Fibroblast of lung (primary cell): Measurements from ENCODE around the gene LMF1.

Experiments
- EZH2 ChIP-seq: IDR thresholded peaks from 2 replicates; pipeline ENCODE4 v1.5.1; 2012; ENCODE audit warnings: low read length, control low read depth, mild to moderate bottlenecking; ENCODE audit errors: missing control alignments
- TF ChIP-seq, protein P1 (sequence below), 2 donors: IDR thresholded peaks in 1 of 2; conservative IDR thresholded peaks in 1 of 2; 1 replicate in 1 of 2; 2 replicates in 1 of 2; pipeline ENCODE4 v1.5.1; 2011 to 2012; ENCODE audit warnings: low read length in 2 of 2, control low read depth in 1 of 2, inconsistent platforms in 1 of 2, low read depth in 1 of 2, mild to moderate bottlenecking in 1 of 2

DNA sequence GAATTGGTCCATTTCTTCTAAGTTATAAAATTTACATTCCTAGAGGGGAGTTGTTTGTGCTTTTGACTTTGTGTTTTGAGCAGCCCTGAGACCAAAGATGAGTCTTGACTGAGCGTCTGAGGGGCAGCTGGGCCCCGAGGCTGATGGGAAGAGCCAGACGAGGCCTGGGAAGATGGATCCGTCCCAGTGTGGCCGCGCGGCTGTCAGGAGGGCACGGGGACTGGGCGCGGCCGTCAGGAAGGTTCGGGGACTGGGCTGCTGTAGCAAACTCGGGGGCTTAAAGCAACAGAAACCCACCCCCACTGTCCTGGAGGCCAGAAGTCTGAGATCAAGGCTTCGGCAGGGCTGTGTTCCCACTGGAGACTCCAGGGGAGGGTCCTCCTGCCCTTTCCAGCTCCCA lies 132.0 kb downstream of the LMF1 start:
- TF ChIP-seq, protein P1, sequence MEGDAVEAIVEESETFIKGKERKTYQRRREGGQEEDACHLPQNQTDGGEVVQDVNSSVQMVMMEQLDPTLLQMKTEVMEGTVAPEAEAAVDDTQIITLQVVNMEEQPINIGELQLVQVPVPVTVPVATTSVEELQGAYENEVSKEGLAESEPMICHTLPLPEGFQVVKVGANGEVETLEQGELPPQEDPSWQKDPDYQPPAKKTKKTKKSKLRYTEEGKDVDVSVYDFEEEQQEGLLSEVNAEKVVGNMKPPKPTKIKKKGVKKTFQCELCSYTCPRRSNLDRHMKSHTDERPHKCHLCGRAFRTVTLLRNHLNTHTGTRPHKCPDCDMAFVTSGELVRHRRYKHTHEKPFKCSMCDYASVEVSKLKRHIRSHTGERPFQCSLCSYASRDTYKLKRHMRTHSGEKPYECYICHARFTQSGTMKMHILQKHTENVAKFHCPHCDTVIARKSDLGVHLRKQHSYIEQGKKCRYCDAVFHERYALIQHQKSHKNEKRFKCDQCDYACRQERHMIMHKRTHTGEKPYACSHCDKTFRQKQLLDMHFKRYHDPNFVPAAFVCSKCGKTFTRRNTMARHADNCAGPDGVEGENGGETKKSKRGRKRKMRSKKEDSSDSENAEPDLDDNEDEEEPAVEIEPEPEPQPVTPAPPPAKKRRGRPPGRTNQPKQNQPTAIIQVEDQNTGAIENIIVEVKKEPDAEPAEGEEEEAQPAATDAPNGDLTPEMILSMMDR (conservative IDR thresholded peaks at IDR 0.05 in 1 of 2, IDR thresholded peaks at IDR 0.05 in 1 of 2; ENCODE audit: low read depth in 1 of 2, low read length in 2 of 2) = no peak
- no peak for TF ChIP-seq EZH2
